GM20000 (cell line): ENCODE results near the gene SF3A2.

Experiments used
- DNase-seq: peaks from one replicate; pipeline ENCODE4 v3.0.0; 2012; ENCODE audit warnings: low spot score
- CTCF ChIP-seq: IDR thresholded peaks from 2 replicates; pipeline ENCODE4 v1.5.1; 2012; ENCODE audit warnings: mild to moderate bottlenecking, control low read depth; ENCODE audit errors: extremely low read depth, missing control alignments

The SF3A2 gene

DNA sequence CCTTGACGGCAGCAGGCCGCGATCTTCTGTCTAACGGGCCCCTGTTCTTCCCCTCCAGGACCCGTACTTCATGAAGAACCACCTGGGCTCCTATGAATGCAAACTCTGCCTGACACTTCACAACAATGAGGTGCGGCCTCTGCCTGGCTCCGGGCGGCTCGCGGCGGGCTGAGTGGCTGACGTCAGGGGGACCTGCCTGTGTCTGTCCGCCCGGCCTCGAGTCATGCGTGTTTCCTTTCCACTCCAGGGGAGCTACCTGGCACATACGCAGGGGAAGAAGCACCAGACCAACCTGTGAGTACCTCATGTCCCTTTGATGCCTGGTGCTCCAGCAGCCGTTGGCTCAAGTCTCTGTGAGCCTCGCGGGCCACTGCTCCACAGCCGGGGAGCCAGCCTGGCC is 7.9 kb downstream of the SF3A2 start:
- no peak for TF ChIP-seq CTCF
- DNase-seq: no peak

- no peak for TF ChIP-seq CTCF
- no peak for DNase-seq
These were observed 8.6 kb downstream of the SF3A2 start for GRCh38 chr19:2245273-2245672.

DNA sequence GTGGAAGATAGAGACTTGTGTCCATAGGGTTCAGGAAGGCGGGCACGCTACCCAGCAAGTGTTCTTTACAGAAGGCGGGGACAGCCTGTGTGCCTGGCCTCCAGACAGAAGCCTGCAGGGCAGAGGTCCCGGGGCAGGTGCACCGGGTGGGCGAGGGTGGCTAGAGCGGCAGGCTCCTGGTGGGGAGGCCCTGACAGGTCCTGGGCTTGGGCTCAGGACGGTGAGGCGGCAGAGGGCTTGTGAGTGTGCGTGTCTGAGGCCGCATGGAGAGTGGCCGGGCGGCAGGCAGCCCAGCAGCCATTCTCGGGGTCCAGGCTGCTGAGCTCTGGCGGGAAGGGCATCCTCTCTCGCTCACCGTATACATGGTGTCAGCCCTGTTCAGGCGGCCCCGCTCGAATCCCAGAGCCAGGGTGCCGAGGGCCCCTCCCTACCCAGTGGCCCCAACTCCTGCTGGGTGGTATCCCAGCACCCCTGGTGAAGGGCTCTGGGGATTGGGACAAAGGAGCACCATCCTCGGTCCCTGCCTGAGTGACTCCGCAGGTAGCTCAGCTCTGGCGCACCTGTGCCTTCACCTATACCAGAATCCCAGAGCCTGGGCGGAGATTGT is 9.5 kb downstream of the SF3A2 start:
- TF ChIP-seq CTCF: no peak
- DNase-seq: no peak

DNA sequence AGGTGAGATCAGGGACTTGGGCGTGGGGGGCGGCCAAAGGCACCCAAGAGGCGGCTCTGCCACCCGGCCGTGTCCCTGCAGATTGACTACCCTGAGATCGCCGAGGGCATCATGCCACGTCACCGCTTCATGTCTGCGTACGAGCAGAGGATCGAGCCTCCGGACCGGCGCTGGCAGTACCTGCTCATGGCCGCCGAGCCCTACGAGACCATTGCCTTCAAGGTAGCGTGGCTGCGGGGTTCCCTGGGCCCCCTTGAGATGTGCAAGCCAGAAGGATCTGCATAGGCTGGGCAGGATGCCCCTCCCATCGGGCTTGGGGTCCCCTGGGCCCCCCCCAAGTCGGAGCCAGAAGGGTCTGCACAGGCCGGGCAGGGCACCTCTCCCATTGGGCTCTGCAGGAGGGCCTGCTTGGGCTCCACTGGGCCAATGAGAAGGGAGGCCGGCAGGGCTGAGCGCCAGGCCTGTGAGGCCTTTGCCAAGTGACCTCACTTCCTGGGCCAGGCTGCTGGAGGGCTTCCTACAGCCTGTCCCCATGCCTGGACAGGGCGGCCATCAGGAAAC is 10.3 kb downstream of the SF3A2 start:
- no peak for TF ChIP-seq CTCF
- DNase-seq: no peak

DNA sequence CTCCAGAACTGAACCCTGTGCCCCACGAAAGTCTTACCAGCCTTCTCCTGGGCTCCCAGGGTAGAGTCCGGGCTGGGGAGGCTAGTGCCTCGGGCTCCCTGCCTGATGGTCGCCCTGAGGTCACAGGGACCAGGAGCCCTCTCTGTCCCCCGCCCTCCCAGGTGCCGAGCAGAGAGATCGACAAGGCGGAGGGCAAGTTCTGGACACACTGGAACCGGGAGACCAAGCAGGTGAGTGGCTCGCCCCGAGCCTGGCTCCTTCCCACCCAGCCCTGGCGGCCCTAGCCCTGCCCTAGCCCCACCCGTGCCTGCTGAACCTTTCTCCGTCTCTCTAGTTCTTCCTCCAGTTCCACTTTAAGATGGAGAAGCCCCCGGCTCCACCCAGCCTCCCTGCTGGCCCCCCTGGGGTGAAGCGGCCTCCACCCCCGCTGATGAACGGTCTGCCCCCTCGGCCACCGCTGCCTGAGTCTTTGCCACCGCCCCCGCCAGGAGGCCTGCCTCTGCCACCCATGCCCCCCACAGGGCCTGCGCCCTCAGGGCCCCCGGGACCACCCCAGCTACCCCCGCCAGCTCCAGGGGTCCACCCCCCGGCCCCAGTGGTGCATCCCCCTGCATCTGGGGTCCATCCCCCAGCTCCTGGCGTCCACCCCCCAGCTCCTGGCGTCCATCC is 10.9 kb downstream of the SF3A2 start:
- no peak for TF ChIP-seq CTCF
- no peak for DNase-seq

- no peak for TF ChIP-seq CTCF
- DNase-seq: no peak
These were observed 11.7 kb downstream of the SF3A2 start for GRCh38 chr19:2248136-2249009.
